Glomerular endothelial cell (primary cell): ENCODE results near the gene SLC25A38. TPM values are rescaled to one million over a fixed set of nuclear protein-coding genes. Genes with fewer than 3 reads are reported as not detected.

Source experiments
- DNase-seq: peaks from one replicate; pipeline ENCODE4 v3.0.0-alpha.2; 2011; ENCODE audit warnings: low read depth, low spot score; ENCODE audit errors: extremely low read depth
- total RNA-seq: library from RNA; depleted of rRNA; stranded (reverse); fragments of >200 nt; gene quantifications from 2 replicates; pipeline ENCODE4 v1.2.3, GENCODE V29; 2015

The SLC25A38 gene
- total RNA-seq, 1 donor from 2014 or later: 17.8 TPM

- DNase-seq: peak; percentile 72
Observed at GRCh38 chr3:39428745-39429201, 45.6 kb downstream of the SLC25A38 start.

GRCh38 chr3:39429466-39429865 lies 46.3 kb downstream of the SLC25A38 start:
- no peak for DNase-seq

GRCh38 chr3:39432342-39432741 lies 49.2 kb downstream of the SLC25A38 start:
- no peak for DNase-seq

GRCh38 chr3:39433642-39434041 lies 50.5 kb downstream of the SLC25A38 start:
- DNase-seq: peak; percentile 42

- no peak for DNase-seq
Observed at GRCh38 chr3:39434574-39434973, 51.4 kb downstream of the SLC25A38 start.

GRCh38 chr3:39435006-39435748 lies 52.0 kb downstream of the SLC25A38 start:
- no peak for DNase-seq

GRCh38 chr3:39438880-39439279 lies 55.7 kb downstream of the SLC25A38 start:
- no peak for DNase-seq

- no peak for DNase-seq
Observed at GRCh38 chr3:39440316-39440715, 57.1 kb downstream of the SLC25A38 start.

- no peak for DNase-seq
Observed at GRCh38 chr3:39443530-39443929, 60.4 kb downstream of the SLC25A38 start.

GRCh38 chr3:39445927-39446326 lies 62.8 kb downstream of the SLC25A38 start:
- DNase-seq: no peak

- DNase-seq: no peak
Observed at GRCh38 chr3:39446444-39446843, 63.3 kb downstream of the SLC25A38 start.

Other genes starting within 250 kb of the SLC25A38 start
- gene CSRNP1, start 229.8 kb upstream of the SLC25A38 start, total RNA-seq: 28.0 and 34.8 TPM in 2 replicates
- gene XIRP1, start 190.8 kb upstream of the SLC25A38 start, total RNA-seq: not detected in 2 replicates
- not detected in 2 replicates for gene CX3CR1, start 103.3 kb upstream of the SLC25A38 start, total RNA-seq
- not detected in 2 replicates for gene CCR8, start 53.7 kb upstream of the SLC25A38 start, total RNA-seq
- 742 and 1,345 TPM in 2 replicates for gene RPSA, start 23.4 kb downstream of the SLC25A38 start, total RNA-seq
- 0.23 TPM in 1 of 2 replicates, not detected in the other for gene MOBP, start 84.3 kb downstream of the SLC25A38 start, total RNA-seq